ENCODE measurements around the gene TPR. TPM values are rescaled to one million over a fixed set of nuclear protein-coding genes. Genes with fewer than 3 reads are reported as not detected.

Gene TPR
- total and polyA plus RNA-seq, 8 donors: 12.7 to 273 (median 72.5) TPM

- no peak for DNase-seq
- Histone ChIP-seq H3K4me3 (no peak overlapping the region), H3K9me3 (no peaks in the 10 kb centered on the region), H3K27me3 (no peaks in the 10 kb centered on the region), H3K27ac (no peak overlapping the region), H3K36me3 (peaks cover 53 to 96% (median 95%) of the 10 kb centered on the region in 4 donors), H3K4me1 (no peaks in the 10 kb centered on the region)
- no peak for TF ChIP-seq EP300 (IDR thresholded peaks at IDR 0.05)
- TF ChIP-seq POLR2AphosphoS5 (IDR thresholded peaks at IDR 0.05): no peak
- TF ChIP-seq, protein P1, sequence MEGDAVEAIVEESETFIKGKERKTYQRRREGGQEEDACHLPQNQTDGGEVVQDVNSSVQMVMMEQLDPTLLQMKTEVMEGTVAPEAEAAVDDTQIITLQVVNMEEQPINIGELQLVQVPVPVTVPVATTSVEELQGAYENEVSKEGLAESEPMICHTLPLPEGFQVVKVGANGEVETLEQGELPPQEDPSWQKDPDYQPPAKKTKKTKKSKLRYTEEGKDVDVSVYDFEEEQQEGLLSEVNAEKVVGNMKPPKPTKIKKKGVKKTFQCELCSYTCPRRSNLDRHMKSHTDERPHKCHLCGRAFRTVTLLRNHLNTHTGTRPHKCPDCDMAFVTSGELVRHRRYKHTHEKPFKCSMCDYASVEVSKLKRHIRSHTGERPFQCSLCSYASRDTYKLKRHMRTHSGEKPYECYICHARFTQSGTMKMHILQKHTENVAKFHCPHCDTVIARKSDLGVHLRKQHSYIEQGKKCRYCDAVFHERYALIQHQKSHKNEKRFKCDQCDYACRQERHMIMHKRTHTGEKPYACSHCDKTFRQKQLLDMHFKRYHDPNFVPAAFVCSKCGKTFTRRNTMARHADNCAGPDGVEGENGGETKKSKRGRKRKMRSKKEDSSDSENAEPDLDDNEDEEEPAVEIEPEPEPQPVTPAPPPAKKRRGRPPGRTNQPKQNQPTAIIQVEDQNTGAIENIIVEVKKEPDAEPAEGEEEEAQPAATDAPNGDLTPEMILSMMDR (IDR thresholded peaks at IDR 0.05): no peak
- TF ChIP-seq POLR2A (IDR thresholded peaks at IDR 0.05): no peak
- intact Hi-C loops (cut with DNase I; ENCODE audit: low total_unique reads): no loop called here
- 86 to 91% (median 90%) methylated on average over 1 of the region's 1 CpG for WGBS, 5 donors
These were observed 49.0 kb downstream of the TPR start for GRCh38 chr1:186326009-186326408.

GRCh38 chr1:186325239-186325638 is 49.8 kb downstream of the TPR start:
- no peaks in the 10 kb centered on the region for H3K9me3 ChIP-seq
- intact Hi-C loops (cut with DNase I; ENCODE audit: low total_unique reads): no loop called here
- no peaks in the 10 kb centered on the region for H3K27me3 ChIP-seq
- no peak overlapping the region for H3K4me3 ChIP-seq
- H3K27ac ChIP-seq: no peak overlapping the region
- TF ChIP-seq POLR2AphosphoS5 (IDR thresholded peaks at IDR 0.05) (no peak), EP300 (IDR thresholded peaks at IDR 0.05) (no peak), POLR2A (IDR thresholded peaks at IDR 0.05) (no peak)
- TF ChIP-seq, protein P1 (IDR thresholded peaks at IDR 0.05): no peak
- H3K4me1 ChIP-seq: no peaks in the 10 kb centered on the region
- WGBS, 5 donors: 81 to 91% (median 86%) methylated on average over 2 of the region's 2 CpGs
- H3K36me3 ChIP-seq: peaks cover 51 to 96% (median 95%) of the 10 kb centered on the region in 4 donors
- DNase-seq: no peak

GRCh38 chr1:186323865-186324264 is 51.2 kb downstream of the TPR start:
- no peaks in the 10 kb centered on the region for H3K4me1 ChIP-seq
- no peak overlapping the region for H3K4me3 ChIP-seq
- TF ChIP-seq EP300 (IDR thresholded peaks at IDR 0.05) (no peak), POLR2A (IDR thresholded peaks at IDR 0.05) (no peak), POLR2AphosphoS5 (IDR thresholded peaks at IDR 0.05) (no peak)
- TF ChIP-seq, protein P1 (IDR thresholded peaks at IDR 0.05): no peak
- H3K36me3 ChIP-seq: peaks cover 54 to 96% (median 95%) of the 10 kb centered on the region in 4 donors
- intact Hi-C loops (cut with DNase I; ENCODE audit: low total_unique reads): no loop called here
- 90 to 96% (median 91%) methylated on average over 4 of the region's 4 CpGs for WGBS, 5 donors
- H3K27me3 ChIP-seq: no peaks in the 10 kb centered on the region
- no peaks in the 10 kb centered on the region for H3K9me3 ChIP-seq
- no peak for DNase-seq
- no peak overlapping the region for H3K27ac ChIP-seq

DNA sequence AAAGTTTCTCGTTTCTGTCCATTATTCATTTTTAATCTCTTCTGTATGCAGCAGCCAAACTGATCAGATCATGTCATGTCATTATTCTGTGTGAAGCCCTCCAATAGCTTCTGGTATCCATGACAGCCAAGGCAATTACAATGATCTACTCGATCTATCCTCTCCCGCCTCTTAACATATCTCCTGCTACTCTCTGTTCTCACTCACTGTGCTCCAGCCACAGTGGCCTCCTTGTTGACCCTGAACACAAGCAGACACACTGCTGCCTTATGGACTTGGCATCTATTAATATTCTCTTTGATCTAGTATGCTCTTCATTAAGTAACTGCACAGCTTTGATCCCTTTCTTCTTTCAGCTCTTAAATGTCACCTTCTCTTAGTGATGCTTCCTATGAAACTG is 59.5 kb downstream of the TPR start:
- DNase-seq: no peak
- no peaks in the 10 kb centered on the region for H3K27me3 ChIP-seq
- H3K4me1 ChIP-seq: no peaks in the 10 kb centered on the region
- intact Hi-C loops (cut with DNase I; ENCODE audit: low total_unique reads): no loop called here
- peaks cover 50 to 100% (median 98%) of the 10 kb centered on the region in 4 donors for H3K36me3 ChIP-seq
- H3K9me3 ChIP-seq: no peaks in the 10 kb centered on the region
- no peak overlapping the region for H3K27ac ChIP-seq
- TF ChIP-seq, protein P1 (IDR thresholded peaks at IDR 0.05): no peak
- TF ChIP-seq POLR2AphosphoS5 (IDR thresholded peaks at IDR 0.05): no peak
- TF ChIP-seq POLR2A (IDR thresholded peaks at IDR 0.05): no peak
- no peak for TF ChIP-seq EP300 (IDR thresholded peaks at IDR 0.05)
- no peak overlapping the region for H3K4me3 ChIP-seq
- 90 to 98% (median 95%) methylated on average over 3 of the region's 3 CpGs for WGBS, 5 donors

All from stomach (tissue), 9 donors.